Measurements from ENCODE around the gene CHRDL2.

- TF ChIP-seq CTCF (IDR thresholded peaks at IDR 0.05) (no peak), EP300 (IDR thresholded peaks at IDR 0.05) (no peak)
These were observed 18.1 kb upstream of the CHRDL2 start for GRCh38 chr11:74749127-74749964.
